Keratinocyte (primary cell): Measurements from ENCODE around the gene IL18RAP.

ENCODE experiments used
- CTCF ChIP-seq, 3 experiments: IDR thresholded peaks in 1 of 3; conservative IDR thresholded peaks in 1 of 3; optimal IDR thresholded peaks in 1 of 3; 2 replicates in 2 of 3; 3 replicates in 1 of 3; pipeline versions ENCODE3 to v1.5.1; 2011; ENCODE audit warnings: low read length in 3 of 3, mild to moderate bottlenecking in 3 of 3, moderate library complexity in 2 of 3, control low read depth in 1 of 3, inconsistent platforms in 1 of 3; ENCODE audit not compliant: insufficient read depth in 2 of 3; ENCODE audit errors: extremely low read depth in 1 of 3
- EZH2 ChIP-seq: IDR thresholded peaks from one replicate; pipeline ENCODE4 v1.6.1; 2012; ENCODE audit warnings: inconsistent platforms, mild to moderate bottlenecking, low read length, moderate library complexity

GRCh38 chr2:102397209-102397608 is 25.8 kb upstream of the IL18RAP start:
- no peak for TF ChIP-seq CTCF (optimal IDR thresholded peaks at IDR 0.05 in 1 of 3, IDR thresholded peaks at IDR 0.05 in 1 of 3, conservative IDR thresholded peaks at IDR 0.05 in 1 of 3; ENCODE audit: extremely low read depth in 1 of 3, insufficient read depth in 2 of 3, low read length in 3 of 3)
- no peak for TF ChIP-seq EZH2
